ENCODE data around the gene PCDHGB2. TPM values are rescaled to one million over a fixed set of nuclear protein-coding genes. Genes with fewer than 3 reads are reported as not detected.

Gene PCDHGB2
- total and polyA plus RNA-seq, 2 experiments from 2014 or later, result 1.2 to 5.8 TPM

- H3K4me1 ChIP-seq (ENCODE audit: insufficient read depth), result 0 out of 2 replicates have a peak, but pooled peaks cover 5% of the 10 kb centered on the region
- H3K9me3 Mint-ChIP-seq, result peaks cover 87% of the 10 kb centered on the region
- DNase-seq (ENCODE audit: low spot score) (no peak), ATAC-seq (no peak)
- 0 out of 2 replicates have a peak, but pooled peaks cover 5% of the 10 kb centered on the region for H3K79me2 ChIP-seq (replicated peaks; ENCODE audit: insufficient read depth)
- H3K27me3 ChIP-seq (ENCODE audit: insufficient read depth), result peaks cover 7% of the 10 kb centered on the region; the same call in 1 of the 2 replicates
- H3F3A ChIP-seq (replicated peaks; ENCODE audit: low read depth), result no peaks in the 10 kb centered on the region
- H2AFZ ChIP-seq, result no peak within 1 kb of the TSS
- peaks cover 8% of the 10 kb centered on the region for H3K27me3 Mint-ChIP-seq (ENCODE audit: insufficient read depth, low read depth, poor library complexity)
- H3K36me3 Mint-ChIP-seq (ENCODE audit: low read depth), result peaks cover 83% of the 10 kb centered on the region
- peak in 1 of 2 experiments; percentile 17; a peak in 1 of 4 replicates for TF ChIP-seq CTCF (conservative IDR thresholded peaks at IDR 0.05; ENCODE audit: low read depth in 2 of 2)
- no peak for TF ChIP-seq ZNF331 (CRISPR knock-in tag; IDR thresholded peaks at IDR 0.05; ENCODE audit: low read depth)
- H3K4me3 ChIP-seq, result peak within 1 kb of the TSS; percentile 25; the same call in 1 of the 2 replicates
- H3K4me1 Mint-ChIP-seq, result no peaks in the 10 kb centered on the region; the same call in 2 of the 3 replicates
- no peak within 1 kb of the TSS for H3K27ac ChIP-seq (ENCODE audit: low read depth)
- H3K27ac Mint-ChIP-seq, result no peak within 1 kb of the TSS
- no peak within 1 kb of the TSS for H3K4me3 Mint-ChIP-seq
- H4K20me1 ChIP-seq (replicated peaks; ENCODE audit: insufficient read depth), result no peaks in the 10 kb centered on the region
- H3K36me3 ChIP-seq (ENCODE audit: insufficient read depth), result peaks cover 7% of the 10 kb centered on the region; the same call in 1 of the 2 replicates
- H3K9me2 ChIP-seq (ENCODE audit: insufficient read depth), result no peaks in the 10 kb centered on the region
- 0 out of 2 replicates have a peak within 1 kb of the TSS, but pooled peaks have one; percentile 15 for H3K4me2 ChIP-seq
Measured at GRCh38 chr5:141392429-141393198, 32.8 kb downstream of the PCDHGB2 start, which contains the start of gene PCDHGA8. TSS of gene PCDHGA8 (plus strand) at chr5:141392633. CDS start at chr5:141392814, 181 bp downstream.

- Mint-ChIP-seq H3K9me3 (peaks cover 87% of the 10 kb centered on the region), H3K36me3 (ENCODE audit: low read depth) (peaks cover 82% of the 10 kb centered on the region), H3K27me3 (ENCODE audit: insufficient read depth, low read depth, poor library complexity) (peaks cover 8% of the 10 kb centered on the region), H3K4me3 (no peak overlapping the region), H3K27ac (no peak overlapping the region), H3K4me1 (no peaks in the 10 kb centered on the region; the same call in 2 of the 3 replicates)
- no peaks in the 10 kb centered on the region for H4K20me1 ChIP-seq (replicated peaks; ENCODE audit: insufficient read depth)
- ATAC-seq, result no peak
- no peak overlapping the region for H2AFZ ChIP-seq
- H3K4me3 ChIP-seq, result no peak overlapping the region
- no peaks in the 10 kb centered on the region for H3K9me2 ChIP-seq (ENCODE audit: insufficient read depth)
- peaks cover 6% of the 10 kb centered on the region; the same call in 1 of the 2 replicates for H3K27me3 ChIP-seq (ENCODE audit: insufficient read depth)
- H3F3A ChIP-seq (replicated peaks; ENCODE audit: low read depth), result no peaks in the 10 kb centered on the region
- no peak for DNase-seq (ENCODE audit: low spot score)
- H3K79me2 ChIP-seq (replicated peaks; ENCODE audit: insufficient read depth), result 0 out of 2 replicates have a peak, but pooled peaks cover 5% of the 10 kb centered on the region
- no peak overlapping the region for H3K27ac ChIP-seq (ENCODE audit: low read depth)
- 0 out of 2 replicates have a peak, but pooled peaks cover 2% of the 10 kb centered on the region for H3K4me1 ChIP-seq (ENCODE audit: insufficient read depth)
- no peak overlapping the region for H3K4me2 ChIP-seq
- peaks cover 7% of the 10 kb centered on the region; the same call in 1 of the 2 replicates for H3K36me3 ChIP-seq (ENCODE audit: insufficient read depth)
- no peak for TF ChIP-seq ZNF462 (CRISPR knock-in tag; IDR thresholded peaks at IDR 0.05)
- no peak for TF ChIP-seq CTCF (conservative IDR thresholded peaks at IDR 0.05; ENCODE audit: low read depth in 2 of 2)
- no peak for TF ChIP-seq JUNB (IDR thresholded peaks at IDR 0.05; ENCODE audit: unreplicated experiment)
- TF ChIP-seq STAT1 (IDR thresholded peaks at IDR 0.05; ENCODE audit: unreplicated experiment), result no peak
- TF ChIP-seq ETS1 (IDR thresholded peaks at IDR 0.05), result no peak
- no peak for TF ChIP-seq ZNF114 (CRISPR knock-in tag; IDR thresholded peaks at IDR 0.05)
- no peak for TF ChIP-seq ZNF331 (CRISPR knock-in tag; IDR thresholded peaks at IDR 0.05; ENCODE audit: low read depth)
Measured at GRCh38 chr5:141393267-141393666, 33.5 kb downstream of the PCDHGB2 start.

Data from GM23338 (cell line).